Muscle of back (tissue), 13 donors: ENCODE data around the gene PGRMC2. TPM values are rescaled to one million over a fixed set of nuclear protein-coding genes. Genes with fewer than 3 reads are reported as not detected.
A peak's percentile ranks its signal among the peaks of the same experiment; 100 is the strongest.

ENCODE experiments used
- DNase-seq, 3 donors: peaks; one replicate each; pipeline versions ENCODE4 v3.0.0 to v3.0.0-alpha.2; 2013
- long read RNA-seq, 9 donors: transcript quantifications; one replicate each; lab custom pipeline, GENCODE V29; 2026
- polyA plus RNA-seq, 10 donors: library from polyadenylated mRNA; unstranded; fragments of 120-200 nt; gene quantifications; one replicate each; pipeline ENCODE4 v1.2.1, GENCODE V29; 2013; ENCODE audit not compliant: insufficient read length in 10 of 10

Gene PGRMC2, protein sequence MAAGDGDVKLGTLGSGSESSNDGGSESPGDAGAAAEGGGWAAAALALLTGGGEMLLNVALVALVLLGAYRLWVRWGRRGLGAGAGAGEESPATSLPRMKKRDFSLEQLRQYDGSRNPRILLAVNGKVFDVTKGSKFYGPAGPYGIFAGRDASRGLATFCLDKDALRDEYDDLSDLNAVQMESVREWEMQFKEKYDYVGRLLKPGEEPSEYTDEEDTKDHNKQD
- polyA plus RNA-seq = 10 to 100 TPM; 64.2 to 88.5 (median 76.9) TPM
- long read RNA-seq, donor 1, transcript PGRMC2-208 (3 exons, 3,783 nt) = major isoform, 33 of 36 reads
- long read RNA-seq, donor 1, partial matches to known transcripts = 0 of 36 reads
- long read RNA-seq, donor 1, other reads (novel, unspliced or antisense) = 0 of 36 reads
- long read RNA-seq, donor 2, transcript PGRMC2-208 (3 exons, 3,783 nt) = major isoform, 18 of 20 reads
- long read RNA-seq, donor 2, partial matches to known transcripts = 0 of 20 reads
- long read RNA-seq, donor 2, other reads (novel, unspliced or antisense) = 0 of 20 reads
- long read RNA-seq, donor 3 = 0 reads
- long read RNA-seq, donor 4, transcript PGRMC2-208 (3 exons, 3,783 nt) = major isoform, 65 of 73 reads
- long read RNA-seq, donor 4, partial matches to known transcripts = 7 of 73 reads
- long read RNA-seq, donor 4, other reads (novel, unspliced or antisense) = 0 of 73 reads
- long read RNA-seq, donor 5, transcript PGRMC2-208 (3 exons, 3,783 nt) = major isoform, 33 of 46 reads
- long read RNA-seq, donor 5, transcript PGRMC2-202 (2 exons, 2,858 nt) = minor isoform, 7 of 46 reads
- long read RNA-seq, donor 5, partial matches to known transcripts = 6 of 46 reads
- long read RNA-seq, donor 5, other reads (novel, unspliced or antisense) = 0 of 46 reads
- long read RNA-seq, donor 6, transcript PGRMC2-208 (3 exons, 3,783 nt) = major isoform, 50 of 62 reads
- long read RNA-seq, donor 6, partial matches to known transcripts = 10 of 62 reads
- long read RNA-seq, donor 6, other reads (novel, unspliced or antisense) = 0 of 62 reads
- long read RNA-seq, donor 7, transcript PGRMC2-208 (3 exons, 3,783 nt) = major isoform, 27 of 29 reads
- long read RNA-seq, donor 7, partial matches to known transcripts = 0 of 29 reads
- long read RNA-seq, donor 7, other reads (novel, unspliced or antisense) = 0 of 29 reads
- long read RNA-seq, donor 8, transcript PGRMC2-208 (3 exons, 3,783 nt) = major isoform, 22 of 32 reads
- long read RNA-seq, donor 8, partial matches to known transcripts = 6 of 32 reads
- long read RNA-seq, donor 8, other reads (novel, unspliced or antisense) = 0 of 32 reads
- long read RNA-seq, donor 9, partial matches to known transcripts = 0 of 3 reads
- long read RNA-seq, donor 9, other reads (novel, unspliced or antisense) = 0 of 3 reads

DNA sequence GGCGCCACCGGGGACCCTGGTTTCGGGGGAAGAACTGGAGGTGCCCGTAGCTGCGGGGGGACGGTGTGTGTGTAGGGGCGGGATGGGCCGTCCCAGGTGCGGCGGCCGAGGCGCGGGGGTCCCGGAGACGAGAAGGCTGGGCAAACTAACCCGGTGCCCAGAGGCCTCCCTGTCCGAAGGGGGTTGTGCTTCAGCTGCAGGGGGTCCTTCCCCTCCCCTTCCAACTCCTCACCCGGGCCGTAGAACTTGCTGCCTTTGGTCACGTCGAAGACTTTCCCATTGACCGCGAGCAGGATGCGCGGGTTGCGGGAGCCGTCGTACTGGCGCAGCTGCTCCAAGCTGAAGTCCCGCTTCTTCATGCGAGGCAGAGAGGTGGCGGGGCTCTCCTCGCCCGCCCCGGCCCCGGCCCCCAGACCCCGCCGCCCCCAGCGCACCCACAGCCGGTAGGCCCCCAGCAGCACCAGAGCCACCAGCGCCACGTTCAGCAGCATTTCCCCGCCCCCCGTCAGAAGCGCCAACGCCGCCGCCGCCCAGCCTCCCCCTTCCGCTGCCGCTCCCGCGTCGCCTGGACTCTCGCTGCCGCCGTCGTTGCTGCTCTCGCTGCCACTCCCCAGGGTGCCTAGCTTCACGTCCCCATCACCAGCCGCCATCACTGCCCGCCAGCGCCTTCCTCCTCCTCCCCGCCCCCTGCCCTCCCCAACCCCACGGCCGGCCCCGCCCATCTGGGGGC, at the start of gene PGRMC2:
Gene PGRMC2, minus strand, starts transcription at position 673 of the 730 bp plus-strand sequence. Its CDS starts 23 bp downstream, at position 650.
- peak in 2 of 3 donors; percentile 47 to 80 for DNase-seq

DNA sequence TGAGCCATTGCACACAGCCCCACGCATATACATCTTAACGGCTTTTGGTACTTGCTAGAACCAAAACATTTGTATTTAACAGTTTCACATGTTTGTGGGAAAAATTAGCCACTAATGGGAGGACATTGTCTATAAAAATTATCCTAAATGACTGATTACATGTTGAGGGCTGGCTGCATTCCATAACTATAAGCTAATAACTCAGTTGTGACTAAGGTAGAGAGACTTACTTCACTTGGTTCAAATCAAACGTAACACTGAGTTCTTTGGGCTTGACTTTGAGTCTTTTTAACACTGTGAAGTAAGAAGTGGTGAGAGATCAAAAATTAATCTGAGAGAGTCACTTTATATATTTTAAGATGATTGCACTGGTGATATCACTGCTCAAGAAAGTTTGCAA, 47.9 kb upstream of the PGRMC2 start:
- DNase-seq = peak in 1 of 3 donors; percentile 47

DNA sequence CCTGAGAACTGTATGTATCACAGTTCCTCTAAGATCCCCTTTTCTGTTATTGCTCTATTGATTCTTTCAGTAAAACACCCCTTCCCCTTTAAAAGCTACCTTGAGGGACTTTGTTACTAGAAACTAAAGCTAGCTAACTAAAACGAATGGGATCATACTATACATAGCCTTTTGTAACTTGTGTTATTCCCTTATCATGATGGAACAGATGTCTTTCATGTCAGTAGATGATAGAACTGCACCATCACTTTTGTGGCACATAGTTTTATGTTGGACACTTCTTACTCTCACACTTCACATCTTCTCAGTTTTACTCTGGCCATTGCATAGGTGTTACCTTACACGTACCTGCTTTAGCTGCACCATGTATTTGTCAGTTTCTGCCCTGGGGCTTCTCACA, 46.6 kb upstream of the PGRMC2 start:
- no peak for DNase-seq

DNA sequence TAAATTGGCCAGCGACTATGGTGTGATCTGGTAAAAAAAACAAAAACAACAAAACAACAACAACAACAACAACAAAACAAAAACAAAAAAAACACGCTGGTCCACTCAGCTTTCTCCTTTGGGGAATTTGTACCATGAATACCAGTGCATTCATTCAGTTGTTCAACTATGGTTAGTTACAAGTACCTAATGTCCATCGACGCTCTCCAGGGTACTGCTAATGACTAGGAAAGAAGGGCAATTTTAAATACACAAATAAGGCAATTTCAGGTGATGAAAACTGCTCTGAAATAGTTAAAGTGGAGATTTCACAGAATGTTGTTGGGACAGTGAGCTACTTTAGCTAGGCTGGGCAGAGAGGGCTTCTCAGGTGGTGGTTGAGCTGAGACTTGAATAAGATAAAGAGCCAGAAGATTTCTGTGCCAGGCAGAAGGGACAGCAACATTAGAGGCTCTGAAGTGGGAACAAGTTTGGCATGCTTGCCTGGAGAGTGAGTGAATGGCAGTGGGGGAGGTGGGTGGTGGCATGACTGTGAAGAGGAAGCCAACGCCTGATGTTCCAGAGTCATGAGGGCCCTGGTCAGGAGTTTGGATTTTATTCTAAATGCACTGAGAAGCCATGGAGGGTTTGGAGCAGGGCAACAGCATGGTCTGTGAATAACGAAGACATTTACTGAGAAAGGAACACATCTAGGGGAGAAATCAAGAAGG, 45.9 kb upstream of the PGRMC2 start:
- no peak for DNase-seq

DNA sequence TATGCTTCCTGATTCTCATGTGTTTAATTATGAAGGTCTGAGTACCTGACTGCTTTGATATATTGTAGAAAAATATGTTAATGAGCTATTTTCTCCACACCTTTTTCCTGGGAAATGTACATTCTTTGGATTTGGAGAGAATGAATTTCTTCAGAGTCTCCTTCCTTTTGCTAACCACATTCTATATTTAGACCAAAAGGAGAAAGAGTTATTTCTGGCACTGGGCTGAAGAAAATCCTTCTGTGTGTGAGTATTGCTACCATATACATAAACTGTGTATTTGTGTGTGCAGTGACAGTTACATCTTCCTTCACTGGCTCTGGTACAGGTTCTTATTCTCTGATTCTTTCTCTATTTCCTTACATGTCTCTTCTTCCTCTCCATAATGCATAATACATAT, 44.5 kb upstream of the PGRMC2 start:
- DNase-seq = no peak

DNA sequence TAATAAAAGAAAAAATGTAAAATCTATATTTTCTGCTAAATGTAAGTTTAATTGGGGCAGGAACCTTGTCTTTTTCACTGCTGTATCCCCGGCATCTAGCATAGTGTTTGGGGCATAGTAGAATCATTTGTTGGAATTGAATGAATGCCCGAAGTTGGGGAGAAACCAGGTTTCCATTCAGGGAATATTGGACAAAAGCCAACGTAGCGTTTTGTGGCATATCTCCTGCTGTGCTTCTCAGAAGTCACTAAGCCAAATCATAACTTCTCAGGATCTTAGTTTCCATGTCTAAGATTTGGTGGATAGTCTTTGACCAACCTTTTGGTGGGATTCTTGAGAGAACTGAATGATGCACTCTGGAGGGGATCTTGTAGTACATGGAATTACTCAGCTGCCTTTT, 42.0 kb upstream of the PGRMC2 start:
- no peak for DNase-seq

DNA sequence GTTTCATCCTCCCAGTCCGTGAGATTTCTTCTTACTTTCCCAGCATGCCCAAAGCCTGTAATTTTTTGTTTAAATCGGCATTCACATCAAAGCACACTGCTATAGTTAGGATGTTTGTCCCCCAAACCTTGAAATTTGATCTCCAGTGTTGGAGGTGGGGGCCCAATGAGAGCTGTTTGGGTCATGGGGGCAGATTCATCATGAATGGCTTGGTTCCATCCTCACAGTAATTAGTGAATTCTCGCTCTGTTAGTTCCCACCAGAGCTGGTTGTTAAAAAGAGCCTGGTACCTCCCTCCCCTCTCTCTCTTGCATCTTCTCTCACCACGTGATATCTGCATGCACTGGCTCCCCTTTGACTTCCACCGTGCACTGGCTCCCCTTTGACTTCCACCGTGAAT, 40.5 kb upstream of the PGRMC2 start:
- DNase-seq = no peak

DNA sequence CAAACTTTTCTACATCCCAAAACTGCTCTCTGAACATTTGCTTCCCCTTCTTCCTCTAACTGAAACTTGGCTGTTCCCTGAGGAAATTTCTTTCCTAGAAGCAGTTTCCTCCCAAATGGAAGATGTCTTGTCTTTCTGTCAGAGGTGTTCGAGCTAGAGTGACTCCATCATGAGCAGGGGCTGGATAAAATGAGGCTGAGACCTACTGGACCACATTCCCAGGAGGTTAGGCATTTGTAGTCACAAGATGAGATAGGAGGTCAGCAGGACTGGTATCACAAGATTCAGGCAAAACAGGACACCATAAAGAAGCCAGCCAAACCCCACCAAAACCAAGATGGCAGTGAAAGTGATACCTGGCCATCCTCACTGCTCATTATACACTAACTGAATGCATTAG, 35.8 kb upstream of the PGRMC2 start:
- no peak for DNase-seq

DNA sequence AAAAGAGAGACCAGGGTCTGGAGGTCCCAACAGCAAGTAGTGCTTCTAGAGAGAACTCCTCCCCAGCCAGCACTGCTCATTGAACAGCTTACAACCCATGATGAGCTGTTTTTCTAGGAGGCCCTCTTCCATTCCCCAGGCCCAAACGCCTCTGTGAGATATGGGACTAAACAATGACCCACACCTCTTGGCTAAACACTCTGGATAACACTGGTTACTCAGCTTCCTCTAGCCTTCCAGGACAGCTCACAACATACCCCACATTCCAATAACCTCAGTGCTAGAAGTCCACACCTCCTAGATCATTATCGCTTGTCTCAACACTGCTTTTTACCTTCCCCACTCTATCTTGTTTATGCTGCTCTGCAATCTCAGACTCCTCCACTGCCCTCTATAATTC, 35.4 kb upstream of the PGRMC2 start:
- DNase-seq = peak in 1 of 3 donors; percentile 69

DNA sequence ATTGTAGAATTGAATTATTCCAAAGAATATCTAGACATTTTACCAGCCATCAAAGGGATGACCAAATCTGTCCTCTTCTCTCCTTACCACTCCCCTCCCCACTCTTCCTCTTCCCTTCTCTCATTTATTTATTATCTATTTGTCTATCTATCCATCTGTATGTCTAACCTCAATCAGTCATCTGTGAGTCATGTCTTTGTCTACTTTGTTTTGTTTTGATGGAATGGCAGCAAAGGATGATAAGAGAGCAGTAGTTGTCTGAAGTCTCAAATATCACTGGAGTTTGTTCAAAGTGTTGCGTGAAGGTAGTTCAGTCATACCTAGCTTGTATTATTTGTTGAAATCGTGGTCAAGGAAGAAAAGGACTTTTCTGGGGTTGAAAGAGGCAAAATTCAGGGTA, 34.7 kb upstream of the PGRMC2 start:
- DNase-seq = no peak

DNA sequence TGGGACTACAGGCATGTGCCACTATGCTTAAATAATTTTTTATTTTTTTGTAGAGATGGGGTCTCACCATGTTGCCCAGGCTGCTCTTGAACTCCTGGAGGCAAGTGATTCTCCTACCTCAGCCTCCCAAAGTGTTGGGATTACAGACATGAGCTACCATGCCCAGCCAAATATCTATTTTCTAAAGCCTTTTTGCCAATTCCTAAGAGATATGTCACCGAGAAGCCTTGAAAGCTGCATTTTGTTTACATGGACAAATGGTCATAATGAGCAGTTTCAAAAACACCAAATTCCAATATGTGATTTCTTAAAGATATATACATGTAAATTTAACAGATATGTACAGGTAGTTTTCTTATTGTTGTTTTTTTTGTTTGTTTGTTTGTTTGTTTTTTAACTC, 33.0 kb upstream of the PGRMC2 start:
- no peak for DNase-seq

DNA sequence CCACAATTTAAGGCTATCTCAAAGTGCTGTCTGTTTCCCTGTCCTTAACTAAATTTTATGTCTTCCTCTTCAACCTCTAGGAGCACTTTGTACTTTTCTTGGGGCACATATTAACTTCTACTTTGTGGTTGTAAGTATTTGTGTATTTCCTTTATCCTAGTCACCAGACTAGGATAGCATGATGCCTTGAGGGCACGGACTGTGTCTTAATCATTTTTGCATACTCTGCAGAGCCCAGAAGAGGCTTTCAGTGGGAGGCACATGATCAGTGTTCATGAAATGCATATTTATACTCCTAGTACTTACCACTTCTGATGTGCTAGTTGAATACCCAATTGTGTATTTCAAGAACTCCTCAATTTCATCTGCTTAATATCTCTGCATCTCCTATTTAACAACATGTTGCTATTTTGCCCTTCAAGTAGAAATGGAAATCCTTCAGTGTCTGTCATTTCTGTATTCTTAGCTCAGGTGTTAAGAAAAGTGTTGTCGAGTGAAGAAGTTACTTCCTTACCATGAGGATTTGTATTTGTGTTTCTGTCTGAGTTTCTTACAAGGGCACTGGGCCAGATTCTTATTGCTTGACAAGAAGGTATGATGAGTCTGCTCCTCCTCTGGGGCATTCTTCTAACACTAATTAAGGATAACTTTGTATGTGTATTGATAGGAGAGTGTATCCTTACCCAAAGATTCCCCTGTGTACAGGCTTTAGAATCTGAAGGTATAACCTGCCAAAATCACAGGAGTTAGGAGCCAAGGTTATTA, 28.3 kb upstream of the PGRMC2 start:
- no peak for DNase-seq

DNA sequence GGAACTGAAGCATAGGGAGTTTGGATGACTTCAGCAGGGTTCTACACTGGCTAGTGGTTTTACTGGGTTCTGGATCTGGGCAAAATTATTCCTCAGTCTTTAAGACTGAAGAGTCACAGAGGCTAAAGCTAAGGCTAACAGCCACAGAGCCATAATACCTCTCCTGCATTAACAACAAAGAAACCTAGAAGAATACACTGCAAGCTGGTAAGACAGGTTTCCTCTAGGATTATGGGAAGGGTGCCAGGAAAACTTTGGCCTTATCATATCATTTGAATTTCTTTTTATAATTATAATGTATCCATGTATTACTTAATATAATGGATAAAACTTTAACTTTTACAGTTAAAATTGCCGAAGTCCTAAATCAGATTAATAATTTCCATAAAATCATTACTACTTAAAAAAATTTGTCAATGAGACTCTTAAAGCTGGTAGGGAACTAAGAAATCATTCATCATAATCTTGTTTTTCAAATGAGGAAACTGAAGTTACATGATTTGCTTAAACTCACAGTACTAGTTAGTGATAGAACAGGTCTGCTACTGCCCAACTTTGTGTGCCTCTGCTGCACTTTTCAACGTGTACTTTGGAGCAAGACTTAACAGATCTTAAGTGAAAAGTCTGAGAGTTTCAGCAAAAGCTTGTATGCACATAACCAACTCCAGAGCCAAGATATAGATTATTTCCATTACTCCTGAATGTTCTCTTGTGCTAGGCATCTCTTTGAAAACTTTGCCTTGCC, 24.2 kb upstream of the PGRMC2 start:
- no peak for DNase-seq

DNA sequence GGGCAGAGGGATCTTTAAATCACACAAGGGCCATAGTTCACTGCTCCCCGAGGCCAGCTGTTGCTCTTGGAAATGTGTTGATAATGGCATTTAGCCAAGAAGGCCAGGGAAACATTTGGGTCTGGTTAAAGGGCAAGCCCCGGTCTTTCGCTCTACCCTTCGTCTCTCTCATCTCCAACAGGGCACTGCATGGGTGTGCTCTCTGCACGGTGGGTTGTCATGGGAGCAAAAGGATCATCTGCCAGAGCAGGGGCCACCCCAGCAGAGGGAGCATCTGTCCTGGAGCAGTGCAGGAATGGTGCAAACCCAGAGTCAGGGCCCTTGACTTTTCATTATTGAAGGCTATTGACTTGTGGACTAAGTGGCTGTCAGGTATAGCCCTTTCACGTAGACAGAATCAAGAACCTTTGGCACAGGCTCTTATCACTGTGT, 22.7 kb upstream of the PGRMC2 start:
- peak in 2 of 3 donors; percentile 29 to 41 for DNase-seq

DNA sequence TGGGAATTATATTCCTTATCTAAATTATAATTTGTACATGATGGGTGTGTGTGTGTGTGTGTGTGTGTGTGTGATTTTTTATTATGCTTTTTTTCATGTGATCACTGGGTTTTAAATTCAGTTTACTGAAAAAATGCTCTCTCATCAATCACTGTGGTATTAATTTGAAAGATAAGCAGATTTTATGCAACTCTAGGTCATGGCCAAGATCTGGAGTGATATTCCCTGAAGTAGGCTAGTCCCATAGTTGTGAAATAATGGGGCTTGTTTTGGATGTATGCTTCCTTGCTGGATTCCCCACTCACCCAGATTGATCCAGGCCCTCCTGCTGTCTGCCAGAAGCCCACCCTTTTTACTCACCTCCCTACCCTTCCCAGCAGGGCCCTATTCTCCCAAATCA, 22.0 kb upstream of the PGRMC2 start:
- DNase-seq = peak in 1 of 3 donors; percentile 4

DNA sequence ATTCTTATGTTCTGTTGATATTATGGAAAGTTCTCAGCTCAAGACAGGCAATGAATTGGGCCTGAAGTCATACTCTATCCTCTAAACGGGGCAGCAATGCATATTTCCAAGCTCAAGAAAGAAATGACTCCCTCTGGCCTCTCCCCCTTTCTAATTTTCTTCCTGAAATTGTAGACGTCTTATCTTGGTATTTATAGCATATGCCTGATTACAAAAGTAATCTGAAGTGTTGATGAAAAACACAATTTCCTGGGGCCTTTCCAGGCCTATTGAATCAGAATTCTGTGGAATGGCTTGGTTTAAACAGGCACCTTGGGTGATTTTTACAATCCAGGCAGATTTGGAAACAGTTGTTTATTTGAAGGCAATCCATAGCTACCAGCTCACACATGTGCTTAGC, 21.4 kb upstream of the PGRMC2 start:
- peak in 1 of 3 donors; percentile 11 for DNase-seq

DNA sequence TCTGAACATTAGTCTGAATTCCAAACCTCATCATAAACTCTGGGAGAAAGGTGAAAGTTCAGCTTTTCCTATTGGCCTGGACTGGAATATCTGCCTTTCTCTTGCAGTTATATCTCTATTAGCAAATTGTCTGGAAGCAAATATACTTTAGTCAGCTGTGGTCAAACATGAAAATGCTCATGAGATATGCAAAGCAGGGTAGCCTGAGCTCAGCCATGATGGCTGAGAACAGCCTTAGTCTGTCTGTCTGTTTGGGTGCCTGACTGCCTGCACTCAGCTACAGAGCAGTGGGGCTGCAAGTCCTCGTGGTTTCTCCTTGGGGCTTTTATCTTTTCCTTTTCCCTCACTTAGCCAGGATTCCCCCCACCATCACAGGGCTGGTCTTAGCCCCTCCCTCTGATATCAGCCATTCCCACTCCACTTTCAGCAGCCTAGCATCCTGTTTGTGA, 19.5 kb upstream of the PGRMC2 start:
- no peak for DNase-seq

DNA sequence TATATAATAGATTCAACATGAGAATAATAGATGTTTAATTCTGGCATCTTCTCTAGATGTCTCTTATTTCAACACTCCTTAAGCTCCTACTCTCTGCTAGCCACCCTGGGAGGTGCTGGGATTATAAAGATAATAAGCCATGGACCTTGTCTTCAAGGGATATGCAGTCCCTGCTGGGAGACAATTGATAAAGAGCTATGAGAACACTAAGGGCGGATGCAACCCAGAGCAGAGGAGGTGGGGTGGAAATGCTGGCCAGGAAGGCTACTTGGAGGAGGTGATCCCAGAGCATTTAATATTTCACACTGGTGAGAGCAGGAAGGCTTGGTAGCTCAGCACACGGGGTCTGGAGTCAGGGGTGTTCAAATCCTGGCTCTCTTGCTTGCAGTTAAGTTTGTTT, 18.3 kb upstream of the PGRMC2 start:
- no peak for DNase-seq

DNA sequence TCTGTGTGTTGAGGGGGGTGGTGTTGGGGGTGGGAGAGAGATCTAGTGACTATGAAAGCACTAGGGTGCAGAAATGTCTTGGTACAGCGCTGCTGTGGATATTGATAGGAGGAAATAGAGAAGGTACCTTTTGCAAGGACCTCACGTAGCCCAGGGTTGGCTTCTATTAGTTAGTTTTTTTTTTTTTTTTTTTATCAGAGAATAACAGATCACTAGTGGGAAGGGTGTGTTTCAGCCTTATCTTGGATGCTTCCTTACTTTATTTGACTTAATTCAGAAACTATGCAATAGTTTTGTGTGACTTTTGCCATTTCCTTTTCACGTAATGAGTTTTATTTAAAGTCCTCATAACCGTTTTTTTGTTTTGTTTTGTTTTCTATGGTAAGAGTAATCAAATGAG, 16.4 kb upstream of the PGRMC2 start:
- DNase-seq = no peak
